GM21825 (cell line): ENCODE measurements around the gene PLEKHA6.

Experiments
- ATAC-seq: cut with Tn5 transposase; IDR thresholded peaks from one replicate; pipeline ENCODE4 v1.9.1; 2021; ENCODE audit warnings: mild to moderate bottlenecking, moderate library complexity; ENCODE audit not compliant: unreplicated experiment

PLEKHA6 gene

GRCh38 chr1:204359474-204360255 lies at the start of gene PLEKHA6:
Gene PLEKHA6, minus strand, starts transcription at chr1:204359929. Its CDS starts 86,202 bp downstream, at chr1:204273727.
- no peak for ATAC-seq

GRCh38 chr1:204409123-204409522 lies 49.4 kb upstream of the PLEKHA6 start:
- no peak for ATAC-seq

- ATAC-seq = no peak
These were observed 48.9 kb upstream of the PLEKHA6 start for GRCh38 chr1:204408602-204409001.

GRCh38 chr1:204408074-204408507 lies 48.4 kb upstream of the PLEKHA6 start:
- no peak for ATAC-seq

- no peak for ATAC-seq
These were observed 47.7 kb upstream of the PLEKHA6 start for GRCh38 chr1:204407295-204407971.

GRCh38 chr1:204406621-204407020 lies 46.9 kb upstream of the PLEKHA6 start:
- ATAC-seq = no peak

GRCh38 chr1:204405988-204406387 lies 46.3 kb upstream of the PLEKHA6 start:
- no peak for ATAC-seq

GRCh38 chr1:204404629-204405028 lies 44.9 kb upstream of the PLEKHA6 start:
- ATAC-seq = no peak

GRCh38 chr1:204402391-204402790 lies 42.7 kb upstream of the PLEKHA6 start:
- ATAC-seq = no peak

GRCh38 chr1:204401730-204402129 lies 42.0 kb upstream of the PLEKHA6 start:
- ATAC-seq = no peak

- no peak for ATAC-seq
These were observed 41.3 kb upstream of the PLEKHA6 start for GRCh38 chr1:204400882-204401510.

GRCh38 chr1:204398197-204399125 lies 38.7 kb upstream of the PLEKHA6 start:
- peak; percentile 63 for ATAC-seq

GRCh38 chr1:204396015-204396583 lies 36.4 kb upstream of the PLEKHA6 start:
- no peak for ATAC-seq

- ATAC-seq = no peak
These were observed 31.9 kb upstream of the PLEKHA6 start for GRCh38 chr1:204391629-204392028.

- ATAC-seq = no peak
These were observed 31.2 kb upstream of the PLEKHA6 start for GRCh38 chr1:204390751-204391466.

- ATAC-seq = no peak
These were observed 26.0 kb upstream of the PLEKHA6 start for GRCh38 chr1:204385727-204386126.

GRCh38 chr1:204384636-204385352 lies 25.1 kb upstream of the PLEKHA6 start:
- ATAC-seq = no peak

GRCh38 chr1:204383163-204383904 lies 23.6 kb upstream of the PLEKHA6 start:
- no peak for ATAC-seq
